ENCODE data around the gene CD244.

Gene CD244

GRCh38 chr1:160866001-160866694 is 3.5 kb upstream of the CD244 start:
- TF ChIP-seq, protein P1, sequence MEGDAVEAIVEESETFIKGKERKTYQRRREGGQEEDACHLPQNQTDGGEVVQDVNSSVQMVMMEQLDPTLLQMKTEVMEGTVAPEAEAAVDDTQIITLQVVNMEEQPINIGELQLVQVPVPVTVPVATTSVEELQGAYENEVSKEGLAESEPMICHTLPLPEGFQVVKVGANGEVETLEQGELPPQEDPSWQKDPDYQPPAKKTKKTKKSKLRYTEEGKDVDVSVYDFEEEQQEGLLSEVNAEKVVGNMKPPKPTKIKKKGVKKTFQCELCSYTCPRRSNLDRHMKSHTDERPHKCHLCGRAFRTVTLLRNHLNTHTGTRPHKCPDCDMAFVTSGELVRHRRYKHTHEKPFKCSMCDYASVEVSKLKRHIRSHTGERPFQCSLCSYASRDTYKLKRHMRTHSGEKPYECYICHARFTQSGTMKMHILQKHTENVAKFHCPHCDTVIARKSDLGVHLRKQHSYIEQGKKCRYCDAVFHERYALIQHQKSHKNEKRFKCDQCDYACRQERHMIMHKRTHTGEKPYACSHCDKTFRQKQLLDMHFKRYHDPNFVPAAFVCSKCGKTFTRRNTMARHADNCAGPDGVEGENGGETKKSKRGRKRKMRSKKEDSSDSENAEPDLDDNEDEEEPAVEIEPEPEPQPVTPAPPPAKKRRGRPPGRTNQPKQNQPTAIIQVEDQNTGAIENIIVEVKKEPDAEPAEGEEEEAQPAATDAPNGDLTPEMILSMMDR (IDR thresholded peaks at IDR 0.05; ENCODE audit: insufficient read depth, low read length, missing control alignments): no peak
- ChIA-PET POLR2A (no interaction called here), CTCF (interaction anchor here (1.2 kb wide), 1 partner anchor 29 kb away, joined by 3 read pairs; no protein-coding TSS in a partner anchor)
- H3K4me3 ChIP-seq (ENCODE audit: low read depth, low read length): no peak overlapping the region
- DNase-seq (ENCODE audit: low read depth, low spot score): no peak

DNA sequence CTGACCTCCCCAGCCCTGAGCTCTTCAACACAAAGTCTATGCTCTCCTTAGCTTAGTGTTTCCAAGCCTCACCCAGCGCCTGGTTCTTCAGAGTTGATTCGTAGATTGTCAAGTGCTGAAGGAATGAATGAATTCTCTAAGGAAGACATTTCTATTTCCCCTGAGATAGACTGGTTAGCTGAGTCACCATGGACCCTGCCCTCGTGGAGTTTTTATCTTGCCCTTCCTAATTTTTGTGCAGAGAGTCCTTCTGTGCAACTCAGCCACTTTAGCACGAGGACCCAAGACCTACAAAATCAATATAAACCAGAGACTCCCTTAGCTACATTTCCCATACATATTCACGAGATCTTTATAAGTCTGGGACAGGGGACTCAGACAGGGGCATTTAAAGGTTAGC is 2.6 kb upstream of the CD244 start:
- no peak overlapping the region for H3K4me3 ChIP-seq (ENCODE audit: low read depth, low read length)
- ChIA-PET CTCF (interaction anchor here (1.2 kb wide), 1 partner anchor 28 kb away, joined by 3 read pairs; no protein-coding TSS in a partner anchor), POLR2A (no interaction called here)
- TF ChIP-seq, protein P1 (IDR thresholded peaks at IDR 0.05; ENCODE audit: insufficient read depth, low read length, missing control alignments): no peak
- no peak for DNase-seq (ENCODE audit: low read depth, low spot score)

DNA sequence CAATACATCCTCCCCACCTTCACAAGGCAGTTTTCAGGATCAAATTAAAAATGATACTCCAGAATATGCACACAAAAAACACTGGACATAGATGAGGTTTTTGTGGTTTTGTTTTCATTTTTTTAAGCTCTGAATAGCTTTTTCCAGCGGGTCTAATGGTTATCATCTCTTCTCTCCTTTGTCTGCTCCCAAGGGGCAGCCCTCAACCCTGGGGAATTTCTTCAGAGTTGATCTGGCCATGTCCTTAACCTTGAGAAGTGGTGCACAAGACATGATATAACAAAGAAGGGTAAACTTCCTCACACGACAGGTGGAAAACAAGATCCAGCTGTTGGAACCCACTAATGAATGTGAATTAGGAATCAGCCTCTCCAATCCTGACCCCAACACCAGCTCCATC is 1.5 kb upstream of the CD244 start:
- CTCF ChIA-PET: no interaction called here
- TF ChIP-seq, protein P1 (IDR thresholded peaks at IDR 0.05; ENCODE audit: insufficient read depth, low read length, missing control alignments): no peak
- POLR2A ChIA-PET: no interaction called here
- no peak for DNase-seq (ENCODE audit: low read depth, low spot score)
- no peak overlapping the region for H3K4me3 ChIP-seq (ENCODE audit: low read depth, low read length)

DNA sequence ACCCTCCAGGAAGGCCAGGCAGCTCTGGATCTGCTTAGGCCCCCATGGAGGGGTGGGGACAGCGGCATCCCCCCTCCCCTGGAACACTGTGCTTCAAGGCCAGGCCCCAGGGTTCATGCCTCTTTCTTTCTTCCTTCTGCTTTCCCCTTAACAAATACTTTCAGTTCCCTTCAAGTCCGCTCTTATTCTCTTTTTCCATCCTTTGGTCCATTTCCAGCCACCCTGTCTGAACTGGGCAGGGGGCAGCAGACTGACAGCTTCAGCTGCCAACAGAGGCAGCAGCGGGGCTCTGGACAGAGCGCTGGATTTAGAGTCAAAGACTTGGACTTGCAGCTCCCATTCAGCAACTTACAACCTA is 1.1 kb upstream of the CD244 start:
- ChIA-PET CTCF (no interaction called here), POLR2A (no interaction called here)
- no peak for DNase-seq (ENCODE audit: low read depth, low spot score)
- H3K4me3 ChIP-seq (ENCODE audit: low read depth, low read length): no peak overlapping the region
- TF ChIP-seq, protein P1 (IDR thresholded peaks at IDR 0.05; ENCODE audit: insufficient read depth, low read length, missing control alignments): no peak

GRCh38 chr1:160863061-160863773 is 530 bp upstream of the CD244 start:
- DNase-seq (ENCODE audit: low read depth, low spot score): no peak
- TF ChIP-seq, protein P1 (IDR thresholded peaks at IDR 0.05; ENCODE audit: insufficient read depth, low read length, missing control alignments): no peak
- POLR2A ChIA-PET: no interaction called here
- CTCF ChIA-PET: no interaction called here
- H3K4me3 ChIP-seq (ENCODE audit: low read depth, low read length): no peak overlapping the region

GRCh38 chr1:160860840-160861505 is 1.7 kb downstream of the CD244 start:
- no peak overlapping the region for H3K4me3 ChIP-seq (ENCODE audit: low read depth, low read length)
- ChIA-PET POLR2A (no interaction called here), CTCF (interaction anchor here (0.8 kb wide), 1 partner anchor 24 kb away, joined by 3 read pairs; no protein-coding TSS in a partner anchor)
- TF ChIP-seq, protein P1 (IDR thresholded peaks at IDR 0.05; ENCODE audit: insufficient read depth, low read length, missing control alignments): no peak
- no peak for DNase-seq (ENCODE audit: low read depth, low spot score)

Measured in AG04449 (cell line).